Glutamatergic neuron (in vitro differentiated cells): ENCODE results near the gene CCIN. TPM values are rescaled to one million over a fixed set of nuclear protein-coding genes. Genes with fewer than 3 reads are reported as not detected.
A peak's percentile ranks its signal among the peaks of the same experiment; 100 is the strongest.

ENCODE experiments used
- DNase-seq: peaks from one replicate; pipeline ENCODE4 v3.0.0; 2022
- H3K27ac Mint-ChIP-seq: one replicate; pipeline ENCODE4 v1.8.0; 2020; ENCODE audit warnings: mild to moderate bottlenecking, mixed read lengths, inconsistent platforms; ENCODE audit not compliant: unreplicated experiment
- H3K27me3 Mint-ChIP-seq: one replicate; pipeline ENCODE4 v1.8.0; 2020; ENCODE audit warnings: mild to moderate bottlenecking, moderate library complexity, mixed read lengths, inconsistent platforms; ENCODE audit not compliant: unreplicated experiment
- H3K36me3 Mint-ChIP-seq: one replicate; pipeline ENCODE4 v1.8.0; 2020; ENCODE audit warnings: mild to moderate bottlenecking, mixed read lengths, inconsistent platforms; ENCODE audit not compliant: unreplicated experiment
- H3K4me1 Mint-ChIP-seq: one replicate; pipeline ENCODE4 v1.8.0; 2020; ENCODE audit warnings: mild to moderate bottlenecking, low read depth, mixed read lengths, inconsistent platforms; ENCODE audit not compliant: unreplicated experiment
- H3K4me3 Mint-ChIP-seq: one replicate; pipeline ENCODE4 v1.8.0; 2020; ENCODE audit warnings: mild to moderate bottlenecking, mixed read lengths, inconsistent platforms; ENCODE audit not compliant: unreplicated experiment
- H3K9me3 Mint-ChIP-seq: one replicate; pipeline ENCODE4 v1.8.0; 2020; ENCODE audit warnings: mild to moderate bottlenecking, moderate library complexity, mixed read lengths, inconsistent platforms; ENCODE audit not compliant: unreplicated experiment
- total RNA-seq: library from RNA; stranded (reverse); fragmentation: NEBNext Ultra II Directional; extraction: Animal tissue kit (Norgen Biotek cat#: 25700); gene quantifications from one replicate; pipeline ENCODE4 v1.2.1, GENCODE V29; 2021; ENCODE audit not compliant: unreplicated experiment
- TF ChIP-seq, protein P1 (sequence below): fragments of 200-600 bp; sonication (generic); IDR thresholded peaks from one replicate; pipeline ENCODE4 v1.5.0; 2021; ENCODE audit not compliant: partially characterized antibody, unreplicated experiment

Gene CCIN
- total RNA-seq, 1 donor from 2014 or later, result 0.22 TPM

DNA sequence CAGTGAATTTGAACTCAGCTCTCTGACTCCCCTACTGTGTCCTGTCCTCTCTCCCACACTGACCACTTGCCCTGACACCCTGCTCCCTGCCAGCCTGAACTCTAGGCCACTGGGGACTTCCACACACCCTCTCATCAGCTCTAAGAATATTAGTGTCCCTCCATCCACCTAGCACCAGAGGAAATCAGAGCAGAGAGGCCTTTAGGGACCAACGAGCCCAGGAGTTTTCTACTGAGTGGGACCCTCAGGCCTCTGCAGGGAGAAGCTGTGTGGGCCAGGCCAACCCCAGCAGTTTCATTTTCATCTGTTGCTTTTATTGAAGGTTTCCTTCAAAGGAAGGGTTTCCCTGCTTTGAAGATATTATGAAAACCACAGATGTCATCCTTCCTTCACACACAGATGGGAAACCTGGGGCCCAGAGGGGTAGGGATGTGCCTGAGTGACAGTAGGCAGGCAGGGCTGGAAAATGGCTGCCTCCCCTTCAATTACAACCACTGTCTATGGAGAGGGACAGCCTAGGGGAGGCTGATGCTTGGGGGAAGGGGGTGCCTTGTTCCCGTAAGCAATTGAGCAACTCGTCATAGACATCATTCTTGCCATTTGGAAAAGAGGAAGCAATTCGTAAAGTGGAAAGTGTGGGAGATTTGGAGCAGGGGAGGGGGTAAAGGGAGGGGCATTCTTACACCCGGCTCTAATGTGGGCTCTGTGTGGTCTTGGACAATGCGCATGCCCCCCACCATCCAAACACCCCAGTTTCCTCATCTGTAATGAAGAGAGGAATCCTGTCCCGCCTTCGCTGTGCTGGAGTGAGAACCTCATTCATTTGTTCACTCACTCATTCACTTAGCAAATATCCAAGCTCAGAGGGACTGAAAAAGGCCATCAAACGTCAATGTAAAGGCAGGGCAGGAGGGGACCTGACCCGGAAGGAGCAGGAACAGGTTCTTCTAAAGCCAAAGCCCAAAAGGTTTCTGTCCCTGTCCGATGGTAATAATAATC, 28.8 kb upstream of the CCIN start:
- Mint-ChIP-seq H3K4me1 (peaks cover 36% of the 10 kb centered on the region), H3K36me3 (peaks cover 10% of the 10 kb centered on the region), H3K27me3 (peaks cover 9% of the 10 kb centered on the region), H3K4me3 (peak overlapping the region; percentile 75), H3K27ac (peak overlapping the region; percentile 67), H3K9me3 (peaks cover 11% of the 10 kb centered on the region)
- peak; percentile 30 for DNase-seq
- TF ChIP-seq, protein P1, sequence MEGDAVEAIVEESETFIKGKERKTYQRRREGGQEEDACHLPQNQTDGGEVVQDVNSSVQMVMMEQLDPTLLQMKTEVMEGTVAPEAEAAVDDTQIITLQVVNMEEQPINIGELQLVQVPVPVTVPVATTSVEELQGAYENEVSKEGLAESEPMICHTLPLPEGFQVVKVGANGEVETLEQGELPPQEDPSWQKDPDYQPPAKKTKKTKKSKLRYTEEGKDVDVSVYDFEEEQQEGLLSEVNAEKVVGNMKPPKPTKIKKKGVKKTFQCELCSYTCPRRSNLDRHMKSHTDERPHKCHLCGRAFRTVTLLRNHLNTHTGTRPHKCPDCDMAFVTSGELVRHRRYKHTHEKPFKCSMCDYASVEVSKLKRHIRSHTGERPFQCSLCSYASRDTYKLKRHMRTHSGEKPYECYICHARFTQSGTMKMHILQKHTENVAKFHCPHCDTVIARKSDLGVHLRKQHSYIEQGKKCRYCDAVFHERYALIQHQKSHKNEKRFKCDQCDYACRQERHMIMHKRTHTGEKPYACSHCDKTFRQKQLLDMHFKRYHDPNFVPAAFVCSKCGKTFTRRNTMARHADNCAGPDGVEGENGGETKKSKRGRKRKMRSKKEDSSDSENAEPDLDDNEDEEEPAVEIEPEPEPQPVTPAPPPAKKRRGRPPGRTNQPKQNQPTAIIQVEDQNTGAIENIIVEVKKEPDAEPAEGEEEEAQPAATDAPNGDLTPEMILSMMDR, result no peak

DNA sequence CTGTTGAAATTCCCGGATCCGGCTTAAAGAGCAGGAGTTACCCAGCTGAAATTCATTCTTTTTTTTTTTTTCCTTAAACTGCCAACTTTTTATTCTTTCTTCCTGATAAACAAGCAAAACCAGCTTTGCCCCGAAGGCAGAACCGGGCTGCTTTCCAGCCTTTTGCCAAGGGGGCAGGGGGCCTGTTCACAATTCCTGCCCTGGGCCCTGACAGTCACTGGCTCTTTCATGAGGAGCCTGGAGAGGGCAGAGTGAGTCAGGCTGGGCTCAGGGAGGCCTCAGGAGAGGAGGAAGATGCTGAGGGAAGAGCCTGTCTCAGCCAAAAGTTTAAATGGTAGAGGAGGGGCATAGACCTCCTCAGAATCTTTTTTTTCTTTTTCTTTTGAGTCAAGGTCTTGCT, 27.9 kb upstream of the CCIN start:
- peak; percentile 38 for DNase-seq
- Mint-ChIP-seq H3K4me3 (peak overlapping the region; percentile 75), H3K4me1 (peaks cover 36% of the 10 kb centered on the region), H3K9me3 (peaks cover 12% of the 10 kb centered on the region), H3K27ac (no peak overlapping the region), H3K27me3 (peaks cover 6% of the 10 kb centered on the region), H3K36me3 (peaks cover 19% of the 10 kb centered on the region)
- TF ChIP-seq, protein P1, result no peak

GRCh38 chr9:36141761-36142160, 27.4 kb upstream of the CCIN start:
- H3K4me3 Mint-ChIP-seq, result no peak overlapping the region
- H3K27me3 Mint-ChIP-seq, result peaks cover 6% of the 10 kb centered on the region
- TF ChIP-seq, protein P1, result no peak
- no peak overlapping the region for H3K27ac Mint-ChIP-seq
- H3K4me1 Mint-ChIP-seq, result peaks cover 36% of the 10 kb centered on the region
- peaks cover 12% of the 10 kb centered on the region for H3K9me3 Mint-ChIP-seq
- DNase-seq, result no peak
- peaks cover 21% of the 10 kb centered on the region for H3K36me3 Mint-ChIP-seq

- Mint-ChIP-seq H3K36me3 (peaks cover 21% of the 10 kb centered on the region), H3K27ac (no peak overlapping the region), H3K4me3 (no peak overlapping the region), H3K27me3 (peaks cover 2% of the 10 kb centered on the region), H3K9me3 (peaks cover 7% of the 10 kb centered on the region), H3K4me1 (peaks cover 36% of the 10 kb centered on the region)
- DNase-seq, result no peak
- TF ChIP-seq, protein P1, result no peak
These were observed 26.5 kb upstream of the CCIN start for GRCh38 chr9:36142510-36143244.

- peaks cover 36% of the 10 kb centered on the region for H3K4me1 Mint-ChIP-seq
- H3K9me3 Mint-ChIP-seq, result peaks cover 7% of the 10 kb centered on the region
- H3K4me3 Mint-ChIP-seq, result no peak overlapping the region
- H3K27me3 Mint-ChIP-seq, result peaks cover 2% of the 10 kb centered on the region
- no peak for DNase-seq
- TF ChIP-seq, protein P1, result no peak
- H3K36me3 Mint-ChIP-seq, result peaks cover 21% of the 10 kb centered on the region
- H3K27ac Mint-ChIP-seq, result peak overlapping the region; percentile 43
These were observed 25.9 kb upstream of the CCIN start for GRCh38 chr9:36143245-36143641.
